ENCODE data around the gene SGCG. TPM values are rescaled to one million over a fixed set of nuclear protein-coding genes. Genes with fewer than 3 reads are reported as not detected.

Gene SGCG
- total and polyA plus RNA-seq, 3 experiments from 2014 or later, result not detected

GRCh38 chr13:23147827-23148226 is 33.0 kb upstream of the SGCG start:
- no peak for DNase-seq
- Histone ChIP-seq H3K27ac (ENCODE audit: low read depth, low read length) (no peak overlapping the region), H3K27me3 (ENCODE audit: insufficient read depth, low read length, poor library complexity, severe bottlenecking) (no peaks in the 10 kb centered on the region), H3K4me3 (ENCODE audit: low read length) (no peak overlapping the region), H3K9me3 (ENCODE audit: low read length) (no peaks in the 10 kb centered on the region), H3K4me1 (ENCODE audit: insufficient read depth, low read length) (no peaks in the 10 kb centered on the region), H3K36me3 (ENCODE audit: insufficient read depth, low read length) (no peaks in the 10 kb centered on the region)
- ChIA-PET CTCF (no interaction called here), POLR2A (no interaction called here)
- Mint-ChIP-seq H3K27me3 (peaks cover 0 to 9% of the 10 kb centered on the region in 2 donors), H3K9me3 (peaks cover 0 to 2% (median 0%) of the 10 kb centered on the region in 5 donors), H3K4me1 (no peaks in the 10 kb centered on the region), H3K36me3 (no peaks in the 10 kb centered on the region), H3K27ac (no peak overlapping the region), H3K4me3 (no peak overlapping the region)

DNA sequence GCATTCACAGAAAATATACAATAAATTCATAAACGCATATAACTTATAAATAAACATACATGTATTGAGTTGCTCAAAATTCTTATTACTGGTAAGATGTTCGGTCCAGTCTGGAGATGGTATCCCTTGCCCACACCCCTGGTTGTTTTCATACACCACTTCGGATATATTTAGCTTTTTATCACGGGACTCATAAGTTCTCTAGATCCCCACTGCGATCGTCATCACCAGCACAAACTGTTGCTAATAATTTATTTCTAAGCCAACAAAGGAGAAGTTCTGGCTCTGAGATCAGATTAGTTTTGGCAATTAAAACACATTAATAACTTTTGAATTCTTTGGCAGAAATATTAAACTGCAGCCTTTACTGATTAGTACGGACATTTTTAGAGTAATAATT is 23.0 kb upstream of the SGCG start:
- no peak overlapping the region for H3K27ac Mint-ChIP-seq
- H3K4me3 ChIP-seq (ENCODE audit: low read length), result no peak overlapping the region
- H3K9me3 Mint-ChIP-seq, result peaks cover 0 to 8% (median 1%) of the 10 kb centered on the region in 5 donors
- no peak for DNase-seq
- no peaks in the 10 kb centered on the region for H3K27me3 ChIP-seq (ENCODE audit: insufficient read depth, low read length, poor library complexity, severe bottlenecking)
- peaks cover 23 to 56% of the 10 kb centered on the region in 2 donors for H3K27me3 Mint-ChIP-seq
- no peak overlapping the region for H3K27ac ChIP-seq (ENCODE audit: low read depth, low read length)
- no peak overlapping the region for H3K4me3 Mint-ChIP-seq
- no peaks in the 10 kb centered on the region for H3K36me3 Mint-ChIP-seq
- POLR2A ChIA-PET, result no interaction called here
- H3K36me3 ChIP-seq (ENCODE audit: insufficient read depth, low read length), result no peaks in the 10 kb centered on the region
- CTCF ChIA-PET, result no interaction called here
- H3K4me1 Mint-ChIP-seq, result peaks cover 3 to 11% (median 5%) of the 10 kb centered on the region in 3 donors
- no peaks in the 10 kb centered on the region for H3K9me3 ChIP-seq (ENCODE audit: low read length)
- no peaks in the 10 kb centered on the region for H3K4me1 ChIP-seq (ENCODE audit: insufficient read depth, low read length)

DNA sequence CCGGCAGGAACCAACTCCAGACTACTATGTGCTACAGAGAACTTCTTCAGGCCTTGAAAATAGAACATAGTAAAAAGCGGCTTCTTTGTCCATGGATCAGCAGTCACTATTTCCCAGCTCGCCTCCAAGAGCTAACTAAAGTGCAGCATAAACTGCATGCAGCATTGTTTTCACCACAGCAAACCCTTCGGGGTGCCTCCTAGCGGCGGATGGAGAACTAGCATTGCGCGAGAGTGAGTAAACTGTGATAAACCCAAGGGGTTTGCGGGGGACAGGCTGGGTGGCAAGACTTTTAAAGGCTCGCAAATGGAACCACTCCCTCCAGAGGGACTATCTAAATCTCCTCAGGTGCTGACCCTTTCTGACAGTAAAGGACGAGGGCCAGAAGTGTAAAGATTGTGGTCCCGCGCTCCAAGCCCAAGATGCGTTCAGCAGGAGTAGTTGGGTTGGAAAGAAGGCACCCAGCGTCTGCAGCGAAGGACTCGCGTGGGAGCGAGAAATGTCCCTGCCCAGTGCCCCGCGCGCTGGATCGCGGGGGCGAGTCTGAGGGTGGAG is 21.5 kb upstream of the SGCG start:
- Mint-ChIP-seq H3K4me3 (no peak overlapping the region), H3K9me3 (peaks cover 0 to 6% (median 0%) of the 10 kb centered on the region in 5 donors), H3K27me3 (peaks cover 19 to 49% of the 10 kb centered on the region in 2 donors), H3K27ac (no peak overlapping the region), H3K36me3 (no peaks in the 10 kb centered on the region), H3K4me1 (peaks cover 3 to 11% (median 5%) of the 10 kb centered on the region in 3 donors)
- Histone ChIP-seq H3K4me1 (ENCODE audit: insufficient read depth, low read length) (no peaks in the 10 kb centered on the region), H3K36me3 (ENCODE audit: insufficient read depth, low read length) (no peaks in the 10 kb centered on the region), H3K27me3 (ENCODE audit: insufficient read depth, low read length, poor library complexity, severe bottlenecking) (no peaks in the 10 kb centered on the region), H3K9me3 (ENCODE audit: low read length) (no peaks in the 10 kb centered on the region), H3K27ac (ENCODE audit: low read depth, low read length) (no peak overlapping the region), H3K4me3 (ENCODE audit: low read length) (no peak overlapping the region)
- POLR2A ChIA-PET, result no interaction called here
- CTCF ChIA-PET, result no interaction called here
- DNase-seq, result no peak

DNA sequence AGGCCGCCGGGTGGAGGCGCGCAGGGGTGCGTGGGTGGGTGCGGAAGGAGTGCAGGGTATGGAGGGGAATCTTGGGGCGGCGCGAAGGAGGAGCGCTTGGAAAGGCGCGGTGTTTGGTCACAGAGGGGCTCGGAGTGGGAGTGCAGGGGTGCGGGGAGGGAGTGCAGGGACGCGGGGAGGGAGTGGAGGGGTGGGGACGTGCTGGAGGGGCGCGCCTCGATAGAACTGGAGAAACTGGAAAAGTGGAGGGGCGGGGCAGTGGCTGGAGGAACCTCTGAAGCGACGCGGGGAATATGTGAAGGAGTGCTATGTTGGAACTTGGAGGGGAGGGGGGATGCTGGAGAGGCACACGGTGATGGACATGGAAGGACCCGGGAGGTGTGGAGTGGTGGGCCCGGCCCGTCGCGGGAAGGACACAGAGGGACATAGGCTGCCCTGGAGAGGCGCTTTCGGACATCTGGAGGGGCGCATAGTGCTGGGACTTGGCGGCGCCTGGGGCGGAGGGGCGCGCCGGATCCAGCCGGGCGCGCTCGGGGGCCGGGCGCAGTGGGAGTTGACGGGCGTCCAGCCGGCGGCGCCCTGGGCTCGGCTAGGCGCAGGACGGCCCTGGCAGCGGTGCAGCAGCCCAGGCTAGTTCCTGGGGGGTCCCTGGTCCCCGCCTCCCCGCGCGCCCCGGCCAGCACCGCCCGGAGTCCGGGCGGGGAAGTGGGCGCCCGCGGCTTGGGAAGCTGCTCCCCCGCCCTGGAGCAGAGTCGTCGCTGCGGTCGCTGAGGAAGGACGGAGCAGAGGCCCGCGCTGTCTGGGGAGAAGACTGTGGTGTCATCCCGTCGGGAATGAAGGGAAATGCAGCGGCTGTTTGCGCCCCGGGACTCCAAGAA is 20.8 kb upstream of the SGCG start:
- Mint-ChIP-seq H3K9me3 (peaks cover 0 to 6% (median 0%) of the 10 kb centered on the region in 5 donors), H3K36me3 (no peaks in the 10 kb centered on the region), H3K27ac (peak overlapping the region in 1 of 8 donors; percentile 69), H3K27me3 (peaks cover 21 to 43% of the 10 kb centered on the region in 2 donors), H3K4me1 (peaks cover 3 to 11% (median 5%) of the 10 kb centered on the region in 3 donors), H3K4me3 (no peak overlapping the region)
- POLR2A ChIA-PET, result no interaction called here
- CTCF ChIA-PET, result no interaction called here
- Histone ChIP-seq H3K27ac (ENCODE audit: low read depth, low read length) (no peak overlapping the region), H3K36me3 (ENCODE audit: insufficient read depth, low read length) (no peaks in the 10 kb centered on the region), H3K4me1 (ENCODE audit: insufficient read depth, low read length) (no peaks in the 10 kb centered on the region), H3K27me3 (ENCODE audit: insufficient read depth, low read length, poor library complexity, severe bottlenecking) (no peaks in the 10 kb centered on the region), H3K4me3 (ENCODE audit: low read length) (no peak overlapping the region), H3K9me3 (ENCODE audit: low read length) (no peaks in the 10 kb centered on the region)
- DNase-seq, result no peak

DNA sequence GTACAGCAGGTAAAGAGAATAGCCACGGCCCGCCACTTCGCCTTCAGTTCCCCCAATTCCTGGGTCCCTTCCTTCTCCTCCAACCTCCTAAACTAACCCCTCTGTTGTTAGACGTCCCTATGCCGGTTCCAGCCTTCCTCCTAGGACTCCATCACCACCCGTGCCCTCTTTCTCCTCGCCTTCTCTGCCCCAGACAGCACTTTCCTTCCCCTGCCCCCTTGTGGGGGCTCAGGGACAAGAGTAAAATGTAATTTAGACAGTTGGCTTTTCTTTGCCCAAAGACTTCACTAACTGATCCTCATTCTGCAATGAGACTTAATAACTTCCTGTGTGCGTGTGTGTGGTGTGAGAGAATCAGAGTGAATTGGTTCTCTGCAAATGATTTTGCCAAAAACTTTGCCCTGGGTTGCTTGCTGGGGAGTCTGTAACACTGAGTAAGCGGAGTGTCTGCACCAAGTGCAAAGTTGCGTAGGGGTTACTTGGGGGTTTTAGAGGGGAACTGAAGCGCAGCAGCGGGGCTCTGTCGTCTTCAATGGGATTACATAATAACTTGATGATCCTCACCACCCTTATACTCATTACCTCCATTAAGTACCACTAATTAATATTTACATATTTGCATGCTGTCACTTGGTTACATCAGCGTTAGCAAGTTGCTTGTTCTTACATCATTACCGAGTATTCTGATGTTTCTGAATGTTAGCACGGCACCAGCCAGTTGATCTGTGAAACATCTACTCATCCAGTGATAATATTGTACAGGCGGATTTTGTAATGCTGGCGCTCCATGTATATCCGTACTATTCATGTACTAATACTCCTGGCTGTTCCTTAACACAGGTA is 19.9 kb upstream of the SGCG start:
- Histone ChIP-seq H3K27me3 (ENCODE audit: insufficient read depth, low read length, poor library complexity, severe bottlenecking) (no peaks in the 10 kb centered on the region), H3K27ac (ENCODE audit: low read depth, low read length) (no peak overlapping the region), H3K9me3 (ENCODE audit: low read length) (no peaks in the 10 kb centered on the region), H3K36me3 (ENCODE audit: insufficient read depth, low read length) (no peaks in the 10 kb centered on the region), H3K4me1 (ENCODE audit: insufficient read depth, low read length) (no peaks in the 10 kb centered on the region), H3K4me3 (ENCODE audit: low read length) (no peak overlapping the region)
- H3K4me3 Mint-ChIP-seq, result no peak overlapping the region
- H3K9me3 Mint-ChIP-seq, result peaks cover 0 to 2% (median 0%) of the 10 kb centered on the region in 5 donors
- peaks cover 3 to 11% (median 5%) of the 10 kb centered on the region in 3 donors for H3K4me1 Mint-ChIP-seq
- no peak for DNase-seq
- H3K36me3 Mint-ChIP-seq, result no peaks in the 10 kb centered on the region
- ChIA-PET POLR2A (no interaction called here), CTCF (no interaction called here)
- no peak overlapping the region for H3K27ac Mint-ChIP-seq
- peaks cover 19 to 37% of the 10 kb centered on the region in 2 donors for H3K27me3 Mint-ChIP-seq

DNA sequence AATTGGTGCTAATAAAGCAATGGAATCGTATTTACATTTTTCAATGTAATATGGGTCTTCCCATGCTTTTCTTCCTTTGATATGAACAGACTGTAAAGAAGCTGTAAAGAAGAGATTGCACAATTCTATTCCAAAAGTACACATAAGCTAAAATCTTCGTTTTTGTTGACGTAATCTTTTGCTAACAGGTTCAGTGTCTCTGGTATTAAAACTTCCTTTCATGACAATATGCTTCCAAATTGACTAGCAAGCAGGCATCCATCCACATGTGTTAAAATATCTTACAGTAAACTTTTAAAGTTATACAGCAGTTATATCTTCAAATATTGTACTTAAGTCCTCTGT is 19.3 kb upstream of the SGCG start:
- Histone ChIP-seq H3K9me3 (ENCODE audit: low read length) (no peaks in the 10 kb centered on the region), H3K27ac (ENCODE audit: low read depth, low read length) (no peak overlapping the region), H3K27me3 (ENCODE audit: insufficient read depth, low read length, poor library complexity, severe bottlenecking) (no peaks in the 10 kb centered on the region), H3K36me3 (ENCODE audit: insufficient read depth, low read length) (no peaks in the 10 kb centered on the region), H3K4me1 (ENCODE audit: insufficient read depth, low read length) (no peaks in the 10 kb centered on the region), H3K4me3 (ENCODE audit: low read length) (no peak overlapping the region)
- peaks cover 3 to 11% (median 5%) of the 10 kb centered on the region in 3 donors for H3K4me1 Mint-ChIP-seq
- peaks cover 19 to 36% of the 10 kb centered on the region in 2 donors for H3K27me3 Mint-ChIP-seq
- H3K36me3 Mint-ChIP-seq, result no peaks in the 10 kb centered on the region
- DNase-seq, result no peak
- no peak overlapping the region for H3K27ac Mint-ChIP-seq
- H3K9me3 Mint-ChIP-seq, result peaks cover 0 to 2% (median 0%) of the 10 kb centered on the region in 5 donors
- H3K4me3 Mint-ChIP-seq, result no peak overlapping the region
- POLR2A ChIA-PET, result no interaction called here
- CTCF ChIA-PET, result no interaction called here

- Mint-ChIP-seq H3K4me1 (no peaks in the 10 kb centered on the region), H3K36me3 (no peaks in the 10 kb centered on the region), H3K9me3 (peaks cover 0 to 9% (median 5%) of the 10 kb centered on the region in 5 donors), H3K27ac (no peak overlapping the region), H3K27me3 (no peaks in the 10 kb centered on the region), H3K4me3 (no peak overlapping the region)
- ChIA-PET CTCF (no interaction called here), POLR2A (no interaction called here)
- Histone ChIP-seq H3K27me3 (ENCODE audit: insufficient read depth, low read length, poor library complexity, severe bottlenecking) (no peaks in the 10 kb centered on the region), H3K9me3 (ENCODE audit: low read length) (no peaks in the 10 kb centered on the region), H3K36me3 (ENCODE audit: insufficient read depth, low read length) (no peaks in the 10 kb centered on the region), H3K4me3 (ENCODE audit: low read length) (no peak overlapping the region), H3K4me1 (ENCODE audit: insufficient read depth, low read length) (no peaks in the 10 kb centered on the region), H3K27ac (ENCODE audit: low read depth, low read length) (no peak overlapping the region)
- DNase-seq, result no peak
Measured at GRCh38 chr13:23175920-23176319, 4.9 kb upstream of the SGCG start.

GRCh38 chr13:23182142-23182541 is 1.4 kb downstream of the SGCG start:
- no peak for DNase-seq
- H3K4me1 Mint-ChIP-seq, result no peaks in the 10 kb centered on the region
- H3K27ac Mint-ChIP-seq, result no peak overlapping the region
- H3K9me3 Mint-ChIP-seq, result peaks cover 0 to 2% (median 0%) of the 10 kb centered on the region in 5 donors
- H3K36me3 Mint-ChIP-seq, result no peaks in the 10 kb centered on the region
- H3K4me3 Mint-ChIP-seq, result no peak overlapping the region
- ChIA-PET POLR2A (no interaction called here), CTCF (no interaction called here)
- no peaks in the 10 kb centered on the region for H3K36me3 ChIP-seq (ENCODE audit: insufficient read depth, low read length)
- peaks cover 0 to 4% of the 10 kb centered on the region in 2 donors for H3K27me3 Mint-ChIP-seq
- no peaks in the 10 kb centered on the region for H3K9me3 ChIP-seq (ENCODE audit: low read length)
- no peaks in the 10 kb centered on the region for H3K4me1 ChIP-seq (ENCODE audit: insufficient read depth, low read length)
- H3K27ac ChIP-seq (ENCODE audit: low read depth, low read length), result no peak overlapping the region
- no peak overlapping the region for H3K4me3 ChIP-seq (ENCODE audit: low read length)
- no peaks in the 10 kb centered on the region for H3K27me3 ChIP-seq (ENCODE audit: insufficient read depth, low read length, poor library complexity, severe bottlenecking)

Measured in CD8-positive, alpha-beta memory T cell (primary cell).